ENCODE results near the gene ATP2B3. TPM values are rescaled to one million over a fixed set of nuclear protein-coding genes. Genes with fewer than 3 reads are reported as not detected.

Gene ATP2B3
- total and polyA plus RNA-seq, 2 of the 4 experiments (the other 2 are of a cell fraction): under 0.01 to 0.03 TPM

- H3K27me3 ChIP-seq (ENCODE audit: control insufficient read depth, insufficient read depth, low read length): peaks cover 28% of the 10 kb centered on the region; the same call in 1 of the 2 replicates
- peaks cover 2% of the 10 kb centered on the region; the same call in 1 of the 2 replicates for H3K4me1 ChIP-seq (ENCODE audit: control insufficient read depth, insufficient read depth, low read length)
- dilution Hi-C loops (cut with HindIII; ENCODE audit: low sequenced_read_pairs, unreplicated experiment): no loop called here
Observed at GRCh38 chrX:153522259-153522658, 4.8 kb downstream of the ATP2B3 start.

More at GRCh38 chrX:153522259-153522658, 4.8 kb downstream of the ATP2B3 start:
- no TSS peak for BruUV-seq (replicated peaks)
- Histone ChIP-seq H4K20me1 (ENCODE audit: insufficient read depth, low read length) (no peaks in the 10 kb centered on the region), H2BK5ac (ENCODE audit: low read depth, low read length, poor library complexity, severe bottlenecking) (no peak overlapping the region), H4K91ac (ENCODE audit: insufficient read depth, low read depth, low read length) (no peak overlapping the region), H3K14ac (replicated peaks; ENCODE audit: low read depth, low read length) (no peak overlapping the region), H3K23ac (ENCODE audit: low read depth, low read length) (no peak overlapping the region), H3K9me3 (ENCODE audit: control insufficient read depth, insufficient read depth, low read length) (no peaks in the 10 kb centered on the region; the same call in 1 of the 2 replicates), H3K18ac (ENCODE audit: low read depth, low read length) (no peak overlapping the region), H3K9ac (ENCODE audit: low read depth, low read length) (no peak overlapping the region), H3K9me1 (ENCODE audit: insufficient read depth, low read length) (no peaks in the 10 kb centered on the region; the same call in 1 of the 2 replicates), H3K4me3 (ENCODE audit: insufficient read depth, low read depth, low read length) (no peak overlapping the region), H3K56ac (ENCODE audit: extremely low read depth, insufficient read depth, low read length) (no peak overlapping the region), H2AK9ac (replicated peaks; ENCODE audit: low read depth, low read length, poor library complexity) (no peak overlapping the region), H3K27ac (ENCODE audit: insufficient read depth, low read length) (no peak overlapping the region), H4K8ac (ENCODE audit: low read depth in 2 of 2, low read length in 2 of 2) (no peak overlapping the region), H2BK20ac (ENCODE audit: low read depth, low read length) (no peak overlapping the region), H3K36me3 (ENCODE audit: control insufficient read depth, insufficient read depth, low read length) (no peaks in the 10 kb centered on the region), H3K4ac (ENCODE audit: low read depth, low read length) (no peak overlapping the region), H2AK5ac (ENCODE audit: low read depth, low read length) (no peak overlapping the region), H2AFZ (replicated peaks; ENCODE audit: low read length, poor library complexity) (no peak overlapping the region), H3K79me1 (ENCODE audit: low read depth in 1 of 2, low read length in 2 of 2) (no peaks in the 10 kb centered on the region), H4K5ac (ENCODE audit: low read depth, low read length) (no peak overlapping the region), H2BK120ac (ENCODE audit: low read depth, low read length) (no peak overlapping the region), H3K4me2 (ENCODE audit: low read depth, low read length) (no peak overlapping the region), H2BK15ac (ENCODE audit: low read depth, low read length) (no peak overlapping the region)
- no peak for TF ChIP-seq BHLHE40 (IDR thresholded peaks at IDR 0.05; ENCODE audit: low read depth, low read length)
- DNase-seq (no peak), ATAC-seq (ENCODE audit: low read depth) (no peak)
- ChIA-PET POLR2A (ENCODE audit: unreplicated experiment) (no interaction called here), CTCF (no interaction called here)
- in situ Hi-C loops (cut with MboI; ENCODE audit: low sequenced_read_pairs): no loop called here
- 64% methylated on average over 6 of the region's 12 CpGs; no CpG with 5 or more reads in 1 of the 2 experiments for WGBS, 2 experiments (ENCODE audit: extremely low coverage in 2 of 2, insufficient read length in 1 of 2)
- intact Hi-C loops (cut with micrococcal nuclease): no loop called here
